GM12872 (cell line): ENCODE results near the gene PCSK9.
A peak's percentile ranks its signal among the peaks of the same experiment; 100 is the strongest.

ENCODE experiments used
- CTCF ChIP-seq: IDR thresholded peaks from 3 replicates; pipeline ENCODE4 v1.5.1; 2011; ENCODE audit warnings: low read depth, mild to moderate bottlenecking, low read length, moderate library complexity; ENCODE audit not compliant: insufficient read depth

The PCSK9 gene

GRCh38 chr1:55010887-55011217 lies 28.5 kb upstream of the PCSK9 start:
- no peak for TF ChIP-seq CTCF

GRCh38 chr1:55012661-55013060 lies 26.7 kb upstream of the PCSK9 start:
- no peak for TF ChIP-seq CTCF

GRCh38 chr1:55015123-55015522 lies 24.2 kb upstream of the PCSK9 start:
- no peak for TF ChIP-seq CTCF

GRCh38 chr1:55015731-55016620 lies 23.4 kb upstream of the PCSK9 start:
- no peak for TF ChIP-seq CTCF

GRCh38 chr1:55018395-55018794 lies 21.0 kb upstream of the PCSK9 start:
- no peak for TF ChIP-seq CTCF

GRCh38 chr1:55021942-55022546 lies 17.3 kb upstream of the PCSK9 start:
- TF ChIP-seq CTCF, result peak; percentile 97

- no peak for TF ChIP-seq CTCF
These were observed 6.1 kb upstream of the PCSK9 start for GRCh38 chr1:55033265-55033614.
